Heart left ventricle (tissue), 16 donors: Measurements from ENCODE around the gene PFDN4. TPM values are rescaled to one million over a fixed set of nuclear protein-coding genes. Genes with fewer than 3 reads are reported as not detected.

Experiments
- ATAC-seq, 4 donors: fragments of 200-7000 bp; cut with Tn5 transposase; one replicate each; pipeline ENCODE4 v1.9.1; 2020 to 2022; ENCODE audit warnings: moderate library complexity in 4 of 4, mild to moderate bottlenecking in 3 of 4, moderate number of reproducible peaks in 1 of 4
- DNase-seq, 5 donors: peaks; one replicate each; pipeline ENCODE4 v3.0.0-alpha.2; 2020
- H3K27ac ChIP-seq, 12 donors: fragments of 200-600 bp; sonication (generic) in 4 of 12; one replicate each; pipeline versions ENCODE4 v1.5.0 to v1.8.0; 2016 to 2022; ENCODE audit warnings: mild to moderate bottlenecking in 2 of 12
- H3K27me3 ChIP-seq, 9 donors: fragments of 200-600 bp; sonication (generic) in 2 of 9; one replicate each; pipeline versions ENCODE4 v1.5.1 to v1.8.0; 2016 to 2022; ENCODE audit warnings: mild to moderate bottlenecking in 3 of 9
- H3K36me3 ChIP-seq, 9 donors: fragments of 200-600 bp; sonication (generic) in 2 of 9; one replicate each; pipeline versions ENCODE4 v1.5.0 to v1.8.0; 2018 to 2022; ENCODE audit warnings: mild to moderate bottlenecking in 2 of 9
- H3K4me1 ChIP-seq, 12 donors: fragments of 200-600 bp; sonication (generic) in 4 of 12; one replicate each; pipeline versions ENCODE4 v1.5.0 to v1.8.0; 2016 to 2022; ENCODE audit warnings: mild to moderate bottlenecking in 3 of 12
- H3K4me3 ChIP-seq, 12 donors: fragments of 200-600 bp; sonication (generic) in 4 of 12; one replicate each; pipeline versions ENCODE4 v1.5.0 to v1.8.0; 2017 to 2022; ENCODE audit warnings: mild to moderate bottlenecking in 9 of 12, moderate library complexity in 4 of 12
- H3K9me3 ChIP-seq, 12 donors: fragments of 200-600 bp; sonication (generic) in 4 of 12; one replicate each; pipeline versions ENCODE4 v1.5.0 to v1.8.0; 2016 to 2022; ENCODE audit warnings: mild to moderate bottlenecking in 1 of 12
- CTCF ChIP-seq, 12 donors: fragments of 200-600 bp; sonication (generic) in 4 of 12; IDR thresholded peaks; one replicate each; pipeline versions ENCODE4 v1.5.0 to v1.8.0; 2018 to 2022; ENCODE audit warnings: antibody characterized with exemption in 12 of 12, mild to moderate bottlenecking in 5 of 12
- POLR2A ChIP-seq, 2 donors: fragments of 450-650 bp; IDR thresholded peaks; one replicate each; pipeline ENCODE4 v1.6.1; 2017; ENCODE audit warnings: antibody characterized with exemption in 2 of 2, mild to moderate bottlenecking in 2 of 2, moderate library complexity in 2 of 2
- WGBS, 4 donors: extraction: QIAGEN DNeasy Blood & Tissue Kit in 2 of 4; methylation state at CpG; one replicate each; pipeline versions ENCODE4 v1.1.5 to v1.1.7; 2013 to 2018; 5-methylcytosine and 5-hydroxymethylcytosine counted together
- intact Hi-C, 10 donors: fragments of 100-400 bp; cut with DNase I; formaldehyde crosslinking; loops; one replicate each; pipeline versions ENCODE4 v1.11.1 to v1.14.2; 2022
- polyA plus RNA-seq, 2 donors: library from polyadenylated mRNA; stranded (reverse); fragments of 200-250 nt; gene quantifications; one replicate each; pipeline ENCODE4 v1.2.3, GENCODE V29; 2013
- total RNA-seq, 9 donors: library from RNA; depleted of rRNA in 2 of 9; stranded (reverse); fragments of >200 nt in 2 of 9; fragmentation: NEBNext Ultra II Directional in 3 of 9; extraction: Animal tissue kit (Norgen Biotek cat#: 25700) in 3 of 9; gene quantifications; one replicate each; pipeline versions ENCODE4 v1.1.0 to v1.2.4, GENCODE V29; 2016 to 2023
- donor health status: ischemic (EF 13 %, LVEDD 7.1; RV severe dilation, severe dysfunction).
- donor health status: healthy with polysubstance abuse.
- donor health status: DM: no; HTN: yes; CAD: no.
- donor health status: DM: no; HTN: no; CAD: no.
- donor health status: ischemic (EF 25% LVEDD 6.9; RV normal size, moderate dysfunction).
- donor health status: ischemic (EF 25% LVEDD 5.7; RV mildly dilated, moderate dysfunction).
- donor health status: healthy.
- donor health status: DM: yes; HTN: yes; CAD: no.
- donor health status: ischemic (EF 35%, LVEDD 5.7; RV mildly dilated, moderate dysfunction).
- donor health status: nonischemic (EF 11% LVEDD 7.7; RV severe dilation, severe dysfunction).
- donor health status: DM: yes; HTN: yes; CAD: no.
- donor health status: PGD.
- donor health status: ischemic (EF 29% LVEDD 5.4; RV normal size, mild dysfunction).
- donor health status: nonischemic (EF 23%, LVEDD 6.1; RV moderate dilation, normal function).

The PFDN4 gene
- total and polyA plus RNA-seq, 11 donors = 21.0 to 92.0 (median 28.5) TPM

- intact Hi-C loops = no loop called here
- H3K27ac ChIP-seq = no peak overlapping the region
- DNase-seq (no peak), ATAC-seq (no peak)
- H3K36me3 ChIP-seq = no peaks in the 10 kb centered on the region
- H3K4me3 ChIP-seq = no peak overlapping the region
- no peaks in the 10 kb centered on the region for H3K9me3 ChIP-seq
- peaks cover 0 to 5% (median under 1%) of the 10 kb centered on the region in 12 donors for H3K4me1 ChIP-seq
- TF ChIP-seq POLR2A (IDR thresholded peaks at IDR 0.05) (no peak), CTCF (IDR thresholded peaks at IDR 0.05) (no peak)
- 58 to 69% (median 65%) methylated on average over 2 of the region's 2 CpGs for WGBS, 4 donors
- H3K27me3 ChIP-seq = peaks cover 0 to 50% (median 27%) of the 10 kb centered on the region in 9 donors
Measured at GRCh38 chr20:54179946-54180345, 27.9 kb upstream of the PFDN4 start.

- no peaks in the 10 kb centered on the region for H3K9me3 ChIP-seq
- DNase-seq (no peak), ATAC-seq (no peak)
- TF ChIP-seq CTCF (IDR thresholded peaks at IDR 0.05) (no peak), POLR2A (IDR thresholded peaks at IDR 0.05) (no peak)
- H3K36me3 ChIP-seq = no peaks in the 10 kb centered on the region
- WGBS, 4 donors = 90 to 97% (median 91%) methylated on average over 1 of the region's 1 CpG
- H3K4me3 ChIP-seq = no peak overlapping the region
- H3K27me3 ChIP-seq = peaks cover 0 to 40% (median 18%) of the 10 kb centered on the region in 9 donors
- intact Hi-C loops = no loop called here
- no peaks in the 10 kb centered on the region for H3K4me1 ChIP-seq
- no peak overlapping the region for H3K27ac ChIP-seq
Measured at GRCh38 chr20:54180931-54181330, 27.0 kb upstream of the PFDN4 start.

GRCh38 chr20:54184071-54184470 is 23.8 kb upstream of the PFDN4 start:
- intact Hi-C loops = no loop called here
- Histone ChIP-seq H3K9me3 (no peaks in the 10 kb centered on the region), H3K4me1 (no peaks in the 10 kb centered on the region), H3K27me3 (peaks cover 0 to 26% (median 7%) of the 10 kb centered on the region in 9 donors), H3K36me3 (no peaks in the 10 kb centered on the region), H3K4me3 (no peak overlapping the region), H3K27ac (no peak overlapping the region)
- no peak for DNase-seq
- ATAC-seq = no peak
- WGBS, 4 donors = 25 to 47% (median 38%) methylated on average over 3 of the region's 3 CpGs
- TF ChIP-seq CTCF (IDR thresholded peaks at IDR 0.05) = no peak
- TF ChIP-seq POLR2A (IDR thresholded peaks at IDR 0.05) = no peak

- Histone ChIP-seq H3K36me3 (no peaks in the 10 kb centered on the region), H3K27ac (no peak overlapping the region), H3K4me1 (no peaks in the 10 kb centered on the region), H3K4me3 (no peak overlapping the region), H3K27me3 (peaks cover 0 to 26% (median 7%) of the 10 kb centered on the region in 9 donors), H3K9me3 (no peaks in the 10 kb centered on the region)
- DNase-seq = no peak
- TF ChIP-seq POLR2A (IDR thresholded peaks at IDR 0.05) (no peak), CTCF (IDR thresholded peaks at IDR 0.05) (no peak)
- intact Hi-C loops = no loop called here
- ATAC-seq = no peak
- WGBS, 4 donors = 82 to 88% (median 85%) methylated on average over 10 of the region's 10 CpGs
Measured at GRCh38 chr20:54184904-54185626, 22.8 kb upstream of the PFDN4 start.
